B cell (primary cell): ENCODE results near the gene RHCE. TPM values are rescaled to one million over a fixed set of nuclear protein-coding genes. Genes with fewer than 3 reads are reported as not detected.

Experiments used
- ATAC-seq: fragments of 200-7000 bp; cut with Tn5 transposase; one replicate; pipeline ENCODE4 v1.10.0; 2021; ENCODE audit warnings: low read depth, mild to moderate bottlenecking, moderate number of reproducible peaks, moderate library complexity
- CTCF ChIA-PET: fragments of 350-600 bp; sonication (Branson Sonifier 250); formaldehyde crosslinking; loops from one replicate; lab custom pipeline; 2021; ENCODE audit warnings: antibody characterized with exemption, inconsistent platforms; lab: Charles Lee
- POLR2A ChIA-PET: fragments of 350-600 bp; sonication (Branson Sonifier 250); formaldehyde crosslinking; loops from one replicate; lab custom pipeline; 2021; ENCODE audit warnings: antibody characterized with exemption; lab: Charles Lee
- DNase-seq: peaks from one replicate; pipeline ENCODE4 v3.0.0; 2013
- H2AFZ ChIP-seq: 2 replicates; pipeline ENCODE4 v1.6.1; 2012; ENCODE audit warnings: mild to moderate bottlenecking, low read depth, low read length; ENCODE audit not compliant: insufficient read depth, poor library complexity, severe bottlenecking
- H3K27ac ChIP-seq, 2 donors: 1 replicate in 1 of 2; 2 replicates in 1 of 2; pipeline ENCODE4 v1.5.1; 2012 to 2013; ENCODE audit warnings: low read length in 2 of 2, mild to moderate bottlenecking in 2 of 2, moderate library complexity in 1 of 2
- H3K27me3 ChIP-seq, 4 experiments: fragments of 200-600 bp in 1 of 4; sonication (generic) in 1 of 4; replicated peaks in 1 of 4; 1 replicate in 2 of 4; 2 replicates in 2 of 4; pipeline versions ENCODE4 v1.6.1 to v1.7.0; 2013 to 2016; ENCODE audit warnings: low read length in 3 of 4, mild to moderate bottlenecking in 2 of 4, mixed read lengths in 1 of 4, moderate library complexity in 1 of 4; ENCODE audit not compliant: insufficient read depth in 4 of 4, control insufficient read depth in 3 of 4; ENCODE audit errors: control extremely low read depth in 1 of 4
- H3K36me3 ChIP-seq, 2 experiments: replicated peaks in 1 of 2; 1 replicate in 1 of 2; 2 replicates in 1 of 2; pipeline versions ENCODE4 v1.6.1 to v1.7.1; 2013; ENCODE audit warnings: low read length in 1 of 2; ENCODE audit not compliant: insufficient read depth in 2 of 2, control insufficient read depth in 1 of 2; ENCODE audit errors: control extremely low read depth in 1 of 2, extremely low read depth in 1 of 2
- H3K4me1 ChIP-seq, 2 donors: fragments of 200-600 bp in 1 of 2; sonication (generic) in 1 of 2; 1 replicate in 1 of 2; 2 replicates in 1 of 2; pipeline versions ENCODE4 v1.5.1 to v1.6.1; 2013 to 2017; ENCODE audit warnings: low read length in 2 of 2; ENCODE audit not compliant: control insufficient read depth in 2 of 2, insufficient read depth in 2 of 2
- H3K4me2 ChIP-seq: replicated peaks from 2 replicates; pipeline ENCODE3; 2012; ENCODE audit warnings: mild to moderate bottlenecking, low read depth, low read length; ENCODE audit not compliant: poor library complexity, severe bottlenecking
- H3K4me3 ChIP-seq, 5 experiments: fragments of 200-600 bp in 1 of 5; sonication (generic) in 1 of 5; 1 replicate in 3 of 5; 2 replicates in 2 of 5; pipeline versions ENCODE4 v1.5.1 to v1.7.0; 2011 to 2016; ENCODE audit warnings: low read length in 4 of 5, mild to moderate bottlenecking in 4 of 5, low read depth in 2 of 5, control low read depth in 1 of 5, moderate library complexity in 1 of 5; ENCODE audit not compliant: insufficient read depth in 1 of 5; ENCODE audit errors: control extremely low read depth in 1 of 5, extremely low read depth in 1 of 5
- H3K79me2 ChIP-seq: fragments of 200-600 bp; sonication (generic); one replicate; pipeline ENCODE4 v1.6.0; 2016; ENCODE audit warnings: low read length; ENCODE audit not compliant: control insufficient read depth, insufficient read depth
- H3K9ac ChIP-seq: fragments of 200-600 bp; sonication (generic); 2 replicates; pipeline ENCODE4 v1.6.1; 2017; ENCODE audit warnings: mild to moderate bottlenecking, low read length, moderate library complexity
- H3K9me3 ChIP-seq, 3 donors: one replicate each; pipeline versions ENCODE4 v1.6.1 to v1.7.1; 2013; ENCODE audit warnings: low read length in 2 of 3; ENCODE audit not compliant: control insufficient read depth in 2 of 3, insufficient read depth in 1 of 3; ENCODE audit errors: control extremely low read depth in 1 of 3
- H4K20me1 ChIP-seq: 2 replicates; pipeline ENCODE4 v1.6.0; 2012; ENCODE audit warnings: mild to moderate bottlenecking, low read length; ENCODE audit not compliant: insufficient read depth, control insufficient read depth, poor library complexity, severe bottlenecking
- H3K27ac Mint-ChIP-seq: one replicate; pipeline ENCODE4 v1.8.0; 2021; ENCODE audit warnings: mixed read lengths
- H3K27me3 Mint-ChIP-seq: one replicate; pipeline ENCODE4 v1.8.0; 2021; ENCODE audit warnings: mixed read lengths
- H3K4me1 Mint-ChIP-seq: one replicate; pipeline ENCODE4 v1.8.0; 2021; ENCODE audit warnings: mixed read lengths
- H3K4me3 Mint-ChIP-seq: one replicate; pipeline ENCODE4 v1.8.0; 2021; ENCODE audit warnings: mixed read lengths
- H3K9me3 Mint-ChIP-seq: one replicate; pipeline ENCODE4 v1.8.0; 2022; ENCODE audit warnings: mixed read lengths; ENCODE audit not compliant: insufficient read depth
- EZH2 ChIP-seq: IDR thresholded peaks from 2 replicates; pipeline ENCODE4 v1.6.1; 2012; ENCODE audit warnings: borderline replicate concordance, low read depth, mild to moderate bottlenecking, moderate library complexity, low read length; ENCODE audit not compliant: insufficient read depth, poor library complexity, severe bottlenecking
- WGBS: methylation state at CpG from one replicate; pipeline ENCODE4 v1.1.5; 2013; ENCODE audit warnings: missing lambda C conversion rate; ENCODE audit not compliant: insufficient coverage; 5-methylcytosine and 5-hydroxymethylcytosine counted together
- intact Hi-C: fragments of 100-400 bp; cut with micrococcal nuclease; formaldehyde crosslinking; loops from one replicate; pipeline ENCODE4 v1.10.0; 2022
- polyA plus RNA-seq: library from polyadenylated mRNA; depleted of rRNA; stranded (reverse); fragments of >200 nt; gene quantifications from 2 replicates; pipeline ENCODE4 v1.2.3, GENCODE V29; 2012
- total RNA-seq, 2 donors: library from RNA; stranded (reverse); fragments of 120-200 nt in 1 of 2; gene quantifications; 1 replicate in 1 of 2; 2 replicates in 1 of 2; pipeline versions ENCODE4 v1.2.3 to v1.2.4, GENCODE V29; 2013 to 2022
- TF ChIP-seq, protein P1 (sequence below): fragments of 200-600 bp; IDR thresholded peaks from one replicate; pipeline ENCODE4 v1.8.0; 2022; ENCODE audit warnings: antibody characterized with exemption, mild to moderate bottlenecking

The RHCE gene
- total and polyA plus RNA-seq, 2 donors (not counting 1 experiment from before 2014, with no cell fraction given), result 0.28 TPM; not detected in 1

DNA sequence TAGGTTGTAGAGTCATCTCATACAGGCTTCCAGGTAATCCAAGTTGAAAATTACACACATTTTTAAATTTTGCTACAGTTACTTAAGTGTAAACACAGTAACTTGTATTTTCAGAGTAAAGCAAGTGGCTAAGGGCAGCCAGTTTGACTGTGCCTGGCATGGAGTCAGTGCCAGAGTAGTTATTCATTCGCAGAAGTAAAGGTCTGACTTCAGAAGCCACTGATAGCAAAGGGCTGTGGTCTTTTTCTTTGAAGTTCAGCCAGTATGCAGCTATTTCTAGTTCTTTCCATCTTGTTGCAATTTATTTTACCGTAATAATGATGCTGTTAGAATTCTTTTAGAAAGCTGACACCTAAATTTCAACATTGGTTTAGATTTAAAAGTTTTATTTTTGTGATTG lies 73.1 kb downstream of the RHCE start:
- H3K27ac Mint-ChIP-seq, result no peak overlapping the region
- CTCF ChIA-PET, result no interaction called here
- no peaks in the 10 kb centered on the region for H3K9me3 ChIP-seq
- DNase-seq (no peak), ATAC-seq (no peak)
- no peak overlapping the region for H3K4me3 Mint-ChIP-seq
- H4K20me1 ChIP-seq, result peaks cover 27% of the 10 kb centered on the region
- H3K27ac ChIP-seq, result no peak overlapping the region
- peaks cover 2% of the 10 kb centered on the region for H3K4me1 Mint-ChIP-seq
- 100% methylated on average over 1 of the region's 2 CpGs for WGBS
- H2AFZ ChIP-seq, result no peak overlapping the region
- no peaks in the 10 kb centered on the region for H3K27me3 Mint-ChIP-seq
- H3K79me2 ChIP-seq, result peaks cover 63% of the 10 kb centered on the region
- no peak overlapping the region for H3K4me3 ChIP-seq
- TF ChIP-seq EZH2, result no peak
- TF ChIP-seq, protein P1, sequence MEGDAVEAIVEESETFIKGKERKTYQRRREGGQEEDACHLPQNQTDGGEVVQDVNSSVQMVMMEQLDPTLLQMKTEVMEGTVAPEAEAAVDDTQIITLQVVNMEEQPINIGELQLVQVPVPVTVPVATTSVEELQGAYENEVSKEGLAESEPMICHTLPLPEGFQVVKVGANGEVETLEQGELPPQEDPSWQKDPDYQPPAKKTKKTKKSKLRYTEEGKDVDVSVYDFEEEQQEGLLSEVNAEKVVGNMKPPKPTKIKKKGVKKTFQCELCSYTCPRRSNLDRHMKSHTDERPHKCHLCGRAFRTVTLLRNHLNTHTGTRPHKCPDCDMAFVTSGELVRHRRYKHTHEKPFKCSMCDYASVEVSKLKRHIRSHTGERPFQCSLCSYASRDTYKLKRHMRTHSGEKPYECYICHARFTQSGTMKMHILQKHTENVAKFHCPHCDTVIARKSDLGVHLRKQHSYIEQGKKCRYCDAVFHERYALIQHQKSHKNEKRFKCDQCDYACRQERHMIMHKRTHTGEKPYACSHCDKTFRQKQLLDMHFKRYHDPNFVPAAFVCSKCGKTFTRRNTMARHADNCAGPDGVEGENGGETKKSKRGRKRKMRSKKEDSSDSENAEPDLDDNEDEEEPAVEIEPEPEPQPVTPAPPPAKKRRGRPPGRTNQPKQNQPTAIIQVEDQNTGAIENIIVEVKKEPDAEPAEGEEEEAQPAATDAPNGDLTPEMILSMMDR, result no peak
- POLR2A ChIA-PET, result no interaction called here
- no peaks in the 10 kb centered on the region for H3K27me3 ChIP-seq
- intact Hi-C loops, result no loop called here
- H3K4me1 ChIP-seq, result no peaks in the 10 kb centered on the region
- H3K36me3 ChIP-seq, result peaks cover 7 to 31% of the 10 kb centered on the region in 2 experiments
- H3K4me2 ChIP-seq, result no peak overlapping the region
- no peak overlapping the region for H3K9ac ChIP-seq
- no peaks in the 10 kb centered on the region for H3K9me3 Mint-ChIP-seq

DNA sequence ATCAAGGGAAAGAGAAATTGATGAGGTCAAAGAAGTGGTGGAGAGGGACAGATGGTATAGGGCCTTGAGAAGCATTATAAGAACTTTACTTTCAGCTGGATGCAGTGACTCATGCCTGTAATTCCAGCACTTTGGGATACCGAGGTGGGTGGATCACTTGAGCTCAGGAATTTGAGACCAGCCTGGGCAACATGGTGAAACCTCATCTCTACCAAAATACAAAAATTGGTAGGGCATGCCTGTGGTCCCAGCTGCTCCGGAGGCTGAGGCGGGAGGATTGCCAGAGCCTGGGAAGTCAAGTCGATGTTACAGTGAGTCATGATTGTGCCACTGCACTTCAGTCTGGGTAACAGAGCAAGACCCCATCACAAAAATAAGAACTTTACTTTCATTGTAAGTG lies 76.8 kb downstream of the RHCE start:
- POLR2A ChIA-PET, result no interaction called here
- H3K4me3 ChIP-seq, result no peak overlapping the region
- H3K36me3 ChIP-seq, result peaks cover 4 to 32% of the 10 kb centered on the region in 2 experiments

More for the DNA sequence above, 76.8 kb downstream of the RHCE start:
- CTCF ChIA-PET, result no interaction called here
- Histone ChIP-seq H2AFZ (no peak overlapping the region), H3K79me2 (peaks cover 83% of the 10 kb centered on the region), H3K9ac (no peak overlapping the region), H3K27ac (no peak overlapping the region), H3K27me3 (no peaks in the 10 kb centered on the region), H3K4me2 (no peak overlapping the region), H3K9me3 (no peaks in the 10 kb centered on the region), H3K4me1 (peaks cover 10 to 14% of the 10 kb centered on the region in 2 donors), H4K20me1 (peaks cover 55% of the 10 kb centered on the region)
- ATAC-seq (no peak), DNase-seq (peak; percentile 2)
- H3K4me1 Mint-ChIP-seq, result peaks cover 11% of the 10 kb centered on the region
- no peaks in the 10 kb centered on the region for H3K27me3 Mint-ChIP-seq
- intact Hi-C loops, result no loop called here
- H3K27ac Mint-ChIP-seq, result no peak overlapping the region
- no peaks in the 10 kb centered on the region for H3K9me3 Mint-ChIP-seq
- no peak for TF ChIP-seq EZH2
- TF ChIP-seq, protein P1, result no peak
- no peak overlapping the region for H3K4me3 Mint-ChIP-seq
- WGBS, result 100% methylated on average over 4 of the region's 4 CpGs
